Measurements from ENCODE around the gene NDE1. TPM values are rescaled to one million over a fixed set of nuclear protein-coding genes. Genes with fewer than 3 reads are reported as not detected.

NDE1 gene
- total and polyA plus RNA-seq, 2 of the 8 experiments (the other 6 are each of a cell fraction or from before 2014, with no cell fraction given), result 13.3 to 41.3 TPM

- H3K79me2 ChIP-seq (ENCODE audit: control insufficient read depth in 1 of 2, insufficient read depth in 2 of 2, low read length in 2 of 2), result no peaks in the 10 kb centered on the region
- H3K4ac ChIP-seq (replicated peaks; ENCODE audit: insufficient read length, low read depth, low read length), result no peak overlapping the region
- no peak overlapping the region for H3K14ac ChIP-seq (ENCODE audit: insufficient read length)
- H3K27ac ChIP-seq (ENCODE audit: low read depth, low read length), result no peak overlapping the region
- no peak overlapping the region for H2BK120ac ChIP-seq (replicated peaks; ENCODE audit: low read depth, low read length)
- WGBS, 2 experiments (ENCODE audit: extremely low coverage in 1 of 2, insufficient coverage in 1 of 2, insufficient read length in 1 of 2, insufficient replicate concordance in 2 of 2, low coverage in 1 of 2, low lambda C conversion rate in 2 of 2, missing lambda C conversion rate in 1 of 2), result 97% methylated on average over 6 of the region's 14 CpGs; no CpG with 5 or more reads in 1 of the 2 experiments
- H3K4me3 ChIP-seq (ENCODE audit: extremely low read depth in 1 of 4, insufficient read depth in 2 of 4, low read depth in 3 of 4, low read length in 4 of 4), result no peak overlapping the region
- no peak overlapping the region for H4K5ac ChIP-seq (ENCODE audit: insufficient read length, low read depth, low read length)
- ChIA-PET CTCF (ENCODE audit: partially characterized antibody) (interaction anchor here (0.6 kb wide), 2 partner anchors 16 to 423 kb away, joined by 3 read pairs; no protein-coding TSS in a partner anchor), POLR2A (ENCODE audit: partially characterized antibody) (interaction anchor here (1.7 kb wide), 1 partner anchor 10 kb away, joined by 5 read pairs; no protein-coding TSS in a partner anchor)
- no peak overlapping the region for H3K4me2 ChIP-seq (ENCODE audit: insufficient read depth in 1 of 2, low read depth in 2 of 2, low read length in 2 of 2)
- no peaks in the 10 kb centered on the region for H3K9me3 ChIP-seq (ENCODE audit: insufficient read depth in 2 of 2, low read depth in 1 of 2, low read length in 1 of 2)
- H4K91ac ChIP-seq (replicated peaks; ENCODE audit: insufficient read length, low read length), result no peak overlapping the region
- no peak overlapping the region for H3K9ac ChIP-seq (replicated peaks in 1 of 4; ENCODE audit: extremely low read depth in 1 of 4, low read depth in 3 of 4, low read length in 3 of 4)
- no peak overlapping the region for H2BK15ac ChIP-seq (ENCODE audit: low read length)
- no peak overlapping the region for H2BK12ac ChIP-seq (ENCODE audit: low read depth, low read length)
- no peak overlapping the region for H2BK5ac ChIP-seq (ENCODE audit: low read depth, low read length)
- DNase-seq (ENCODE audit: low read depth in 1 of 2, low spot score in 2 of 2) (no peak), FAIRE-seq (no peak)
- no peaks in the 10 kb centered on the region for H3K27me3 ChIP-seq (replicated peaks in 1 of 4; ENCODE audit: control insufficient read depth in 3 of 4, extremely low read depth in 1 of 4, insufficient read depth in 3 of 4, low read length in 3 of 4)
- no peak overlapping the region for H3K56ac ChIP-seq (replicated peaks; ENCODE audit: insufficient read length, low read depth, low read length)
- no peaks in the 10 kb centered on the region for H3K4me1 ChIP-seq (replicated peaks in 1 of 4; ENCODE audit: control insufficient read depth in 3 of 4, insufficient read depth in 4 of 4, low read length in 3 of 4)
- TF ChIP-seq USF2 (IDR thresholded peaks at IDR 0.05; ENCODE audit: low read length) (no peak), SRF (IDR thresholded peaks at IDR 0.05; ENCODE audit: low read depth, low read length) (no peak), HDAC2 (IDR thresholded peaks at IDR 0.05; ENCODE audit: borderline replicate concordance in 1 of 2, low read depth in 2 of 2, low read length in 2 of 2) (no peak), RNF2 (IDR thresholded peaks at IDR 0.05; ENCODE audit: borderline replicate concordance, low read depth, low read length, missing control alignments, poor library complexity, severe bottlenecking) (no peak), CBX5 (IDR thresholded peaks at IDR 0.05; ENCODE audit: low read depth, low read length) (no peak), TAF1 (IDR thresholded peaks at IDR 0.05; ENCODE audit: low read depth, low read length) (no peak)
- no peaks in the 10 kb centered on the region for H3K23me2 ChIP-seq (ENCODE audit: low read depth, low read length)
- peaks cover 0 to 6% (median 0%) of the 10 kb centered on the region in 4 experiments; a peak in 3 of 8 replicates for H3K36me3 ChIP-seq (ENCODE audit: control insufficient read depth in 2 of 4, insufficient read depth in 4 of 4, low read length in 3 of 4)
- no peak overlapping the region for H3K18ac ChIP-seq (ENCODE audit: extremely low read depth, low read length)
- peaks cover 0 to 2% of the 10 kb centered on the region in 2 experiments for H4K20me1 ChIP-seq (replicated peaks in 1 of 2; ENCODE audit: control insufficient read depth in 1 of 2, insufficient read depth in 2 of 2, low read length in 2 of 2)
- no peak overlapping the region for H2AFZ ChIP-seq (ENCODE audit: low read length)
- no peak overlapping the region for H3K23ac ChIP-seq (ENCODE audit: insufficient read length)
- H4K8ac ChIP-seq (ENCODE audit: extremely low read depth, insufficient read depth, low read length), result no peak overlapping the region
- H2BK20ac ChIP-seq (ENCODE audit: low read length), result no peak overlapping the region
- no peak overlapping the region for H2AK5ac ChIP-seq (ENCODE audit: low read depth, low read length)
- no peaks in the 10 kb centered on the region for H3K79me1 ChIP-seq (ENCODE audit: low read depth, low read length)
Measured at GRCh38 chr16:15721018-15721417, 71.0 kb downstream of the NDE1 start.

All from H1 (cell line).